Activated CD8-positive, alpha-beta memory T cell treated with anti-CD3 and anti-CD28 coated beads, Interleukin-2, amount 50 U/mL, for 48 hours (primary cell): Measurements from ENCODE around the gene CRTC2.
A peak's percentile ranks its signal among the peaks of the same experiment; 100 is the strongest.

Experiments
- DNase-seq: peaks from one replicate; pipeline ENCODE4 v3.0.0-alpha.2; 2020

The CRTC2 gene

DNA sequence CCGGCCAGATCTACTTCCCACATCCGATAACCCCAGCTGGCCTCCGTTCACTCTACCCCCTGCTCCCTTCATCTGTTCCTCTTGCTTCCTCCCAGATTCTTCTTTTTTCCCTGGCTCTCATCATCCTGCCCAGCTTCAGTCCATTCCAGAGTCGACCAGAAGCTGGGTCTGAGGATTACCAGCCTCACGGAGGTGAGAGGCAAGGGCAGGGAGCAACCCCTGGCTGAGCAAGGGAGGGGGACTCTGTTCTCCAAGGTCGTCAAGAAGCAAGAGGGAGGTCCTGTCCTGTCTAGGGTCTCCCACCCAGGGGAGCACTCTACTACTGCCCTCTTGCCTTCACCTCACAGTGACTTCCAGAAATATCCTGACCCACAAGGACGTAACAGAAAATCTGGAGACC lies 15.1 kb upstream of the CRTC2 start:
- DNase-seq = no peak

DNA sequence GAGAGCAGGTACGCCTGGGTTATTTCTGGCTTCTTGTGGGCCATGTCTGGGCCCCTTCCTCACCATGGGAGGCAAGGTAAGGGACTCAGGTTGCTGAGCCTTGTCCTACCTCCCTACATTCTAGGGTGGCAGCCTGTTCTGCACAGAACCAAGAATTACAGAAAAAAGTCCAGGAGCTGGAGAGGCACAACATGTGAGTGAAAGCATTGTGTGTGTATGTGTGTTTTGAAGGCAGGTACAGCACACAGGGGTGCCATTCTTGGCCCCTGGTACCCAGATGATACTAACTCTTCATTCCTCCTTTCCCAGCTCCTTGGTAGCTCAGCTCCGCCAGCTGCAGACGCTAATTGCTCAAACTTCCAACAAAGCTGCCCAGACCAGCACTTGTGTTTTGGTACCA lies 14.7 kb upstream of the CRTC2 start:
- DNase-seq = no peak

DNA sequence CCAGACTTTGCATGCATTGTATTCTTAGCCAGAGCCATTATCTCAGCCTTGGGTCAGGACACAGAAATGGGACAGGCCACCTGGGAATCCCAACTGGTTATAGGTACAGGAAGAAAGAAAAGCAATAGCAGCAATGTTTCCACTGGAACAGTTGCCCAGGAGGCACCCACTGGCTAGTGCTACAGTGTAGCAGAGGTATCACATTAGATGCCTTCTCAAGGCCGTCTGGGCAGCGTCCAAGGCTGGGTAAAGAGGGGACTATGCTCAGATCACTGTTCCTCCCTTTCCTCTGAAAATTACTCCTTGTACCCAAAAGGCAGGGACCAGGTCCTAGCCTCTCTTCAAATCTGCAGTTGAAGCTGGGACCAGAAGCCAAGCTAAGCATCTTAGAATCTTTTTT lies 11.9 kb upstream of the CRTC2 start:
- no peak for DNase-seq

DNA sequence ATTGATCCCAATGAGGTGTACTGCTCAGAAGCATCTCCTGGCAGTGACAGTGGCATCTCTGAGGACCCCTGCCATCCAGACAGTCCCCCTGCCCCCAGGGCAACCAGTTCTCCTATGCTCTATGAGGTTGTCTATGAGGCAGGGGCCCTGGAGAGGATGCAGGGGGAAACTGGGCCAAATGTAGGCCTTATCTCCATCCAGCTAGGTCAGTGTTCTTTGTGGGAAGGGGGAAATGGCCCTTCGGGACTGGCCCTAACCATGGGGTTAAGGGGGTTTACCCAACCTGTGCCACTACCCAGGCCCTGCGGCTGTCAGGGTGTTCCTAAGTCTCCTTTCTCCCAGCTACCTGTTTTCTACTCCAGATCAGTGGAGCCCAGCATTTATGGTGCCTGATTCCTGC lies 10.6 kb upstream of the CRTC2 start:
- no peak for DNase-seq

GRCh38 chr1:153968408-153968807 lies 10.0 kb upstream of the CRTC2 start:
- no peak for DNase-seq

DNA sequence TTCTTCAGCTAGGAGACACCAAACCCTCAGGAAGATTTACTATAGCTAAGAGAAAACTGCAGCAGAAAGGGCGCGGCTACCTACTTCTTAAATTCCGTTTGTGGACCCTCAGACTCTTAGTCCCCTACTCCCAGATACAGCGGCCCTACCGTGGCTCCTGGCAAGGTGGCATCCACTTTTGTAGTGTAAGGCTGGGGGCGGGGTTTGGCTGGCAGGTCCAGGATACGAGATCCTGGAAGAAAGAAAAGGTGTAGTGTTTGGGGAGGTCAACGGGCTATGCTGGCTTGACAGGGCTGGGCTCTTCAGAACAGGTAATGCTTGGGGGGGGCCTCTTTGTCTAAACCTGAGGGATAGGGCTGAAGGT lies 9.6 kb upstream of the CRTC2 start:
- no peak for DNase-seq

- DNase-seq = peak; percentile 86
Observed at GRCh38 chr1:153967107-153967999, 8.9 kb upstream of the CRTC2 start, which contains the start of gene CREB3L4. Gene CREB3L4 (plus strand): TSS chr1:153967902. CDS start chr1:153968526, 624 bp downstream.

DNA sequence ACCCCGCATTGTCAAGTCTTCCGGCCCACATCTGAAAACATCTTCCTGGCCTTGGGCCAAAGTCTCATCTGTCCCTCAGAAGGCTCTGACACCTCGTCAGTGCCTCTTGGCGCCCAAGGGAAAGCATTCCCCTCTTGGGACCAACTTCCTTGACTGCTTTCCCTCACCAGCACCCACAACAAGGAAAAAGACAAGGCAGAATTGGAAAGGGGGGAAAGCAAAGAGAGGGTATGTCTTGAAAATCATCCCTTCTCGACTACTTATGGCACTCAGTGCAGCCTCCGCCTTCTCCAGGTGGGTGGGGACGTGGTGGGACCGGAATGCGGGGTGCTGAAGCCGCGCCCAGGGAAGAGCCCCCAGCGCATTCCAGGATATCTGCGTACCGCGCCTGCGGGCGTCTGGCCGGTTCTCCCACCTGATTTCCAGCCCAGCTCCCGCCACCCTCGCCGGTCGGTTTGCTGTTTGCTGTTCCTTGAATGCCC lies 5.5 kb upstream of the CRTC2 start:
- no peak for DNase-seq

DNA sequence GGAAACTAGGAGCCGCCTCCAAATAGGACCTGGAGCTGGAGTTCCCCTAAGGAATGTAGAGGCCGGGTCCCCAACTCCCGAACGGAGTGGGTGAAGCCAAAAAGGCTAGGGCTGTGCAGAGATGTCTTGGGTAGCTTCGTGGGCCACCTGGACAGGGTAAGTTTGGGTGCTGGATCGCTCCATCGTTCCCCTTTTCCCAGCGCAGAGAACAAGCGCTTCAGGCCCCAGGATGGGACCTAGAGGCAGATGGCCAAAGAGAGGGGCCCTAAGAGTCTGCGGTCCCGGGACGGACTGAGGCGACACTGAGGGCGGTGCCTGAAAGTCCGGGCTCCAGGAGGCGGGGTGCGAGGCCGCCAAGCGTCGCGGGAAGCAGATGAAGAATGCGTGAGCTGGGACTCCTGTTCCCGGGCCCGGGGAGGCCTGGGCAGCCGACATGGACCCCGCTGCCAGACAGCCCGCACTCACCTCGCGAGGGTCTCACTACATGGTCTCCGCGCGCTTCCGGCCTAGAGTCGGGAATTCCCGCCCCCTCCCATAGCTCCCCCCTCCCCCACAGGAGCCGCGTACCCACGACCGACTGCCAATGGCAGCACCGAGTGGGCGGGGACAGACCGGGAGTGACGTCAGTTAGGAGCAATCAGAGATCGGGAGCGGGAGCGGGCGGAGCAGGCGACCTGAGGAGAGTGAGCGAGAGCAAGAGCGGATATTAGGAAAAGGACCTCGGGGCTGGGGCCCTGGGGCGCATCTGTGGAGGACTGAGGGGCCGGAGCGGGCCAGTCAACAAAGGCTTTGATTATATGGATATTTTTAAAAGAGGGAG lies 4.8 kb upstream of the CRTC2 start, which contains the start of gene SLC39A1:
Gene SLC39A1, minus strand, starts transcription at position 508 of the 820 bp plus-strand sequence. CDS start 822 bp downstream, outside the sequence.
- DNase-seq = peak; percentile 95

DNA sequence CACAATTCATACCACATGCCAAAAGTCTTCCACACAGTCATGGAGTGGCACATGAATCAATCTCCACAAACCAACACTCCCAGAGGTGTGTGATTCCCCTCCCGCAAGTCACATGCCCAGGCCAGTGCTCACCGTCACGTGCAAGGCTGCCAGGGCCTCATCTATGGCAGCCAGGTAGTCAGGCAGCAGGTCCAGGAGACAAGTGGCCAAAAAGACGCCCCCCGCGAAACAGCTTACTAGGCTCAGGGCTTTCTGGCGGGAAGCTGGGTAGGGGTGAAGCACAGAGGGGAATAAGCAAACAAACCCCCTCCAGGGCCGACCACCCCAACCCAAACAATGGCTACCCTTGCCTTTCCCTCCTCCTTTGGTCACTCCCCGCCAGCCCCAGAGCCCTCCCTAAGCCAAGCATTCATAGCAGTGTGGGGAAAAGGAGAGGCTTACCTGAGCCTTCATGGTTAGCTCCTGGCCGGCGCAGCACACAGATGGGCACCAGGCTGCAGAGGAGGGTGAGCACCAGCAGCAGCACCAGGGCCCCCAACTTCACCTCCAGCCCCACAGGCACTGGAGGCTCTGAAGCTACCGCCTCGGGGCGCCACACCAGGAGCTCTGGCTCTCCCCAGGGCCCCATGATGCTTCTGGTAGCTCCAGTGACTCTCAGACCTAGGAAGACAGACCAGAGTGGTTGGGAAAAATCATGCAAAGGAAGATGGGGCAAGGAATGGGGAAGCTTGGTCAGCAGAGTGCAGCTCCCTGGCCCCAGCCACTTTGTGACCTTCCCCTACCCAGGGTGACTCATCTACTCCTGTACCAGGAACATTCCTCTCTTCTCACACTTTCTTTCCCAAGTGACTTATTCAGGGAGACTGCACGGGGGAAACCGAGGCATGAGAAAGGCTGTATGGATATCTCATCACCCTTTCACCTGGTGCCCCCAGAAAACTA lies 3.9 kb upstream of the CRTC2 start:
- DNase-seq = no peak

DNA sequence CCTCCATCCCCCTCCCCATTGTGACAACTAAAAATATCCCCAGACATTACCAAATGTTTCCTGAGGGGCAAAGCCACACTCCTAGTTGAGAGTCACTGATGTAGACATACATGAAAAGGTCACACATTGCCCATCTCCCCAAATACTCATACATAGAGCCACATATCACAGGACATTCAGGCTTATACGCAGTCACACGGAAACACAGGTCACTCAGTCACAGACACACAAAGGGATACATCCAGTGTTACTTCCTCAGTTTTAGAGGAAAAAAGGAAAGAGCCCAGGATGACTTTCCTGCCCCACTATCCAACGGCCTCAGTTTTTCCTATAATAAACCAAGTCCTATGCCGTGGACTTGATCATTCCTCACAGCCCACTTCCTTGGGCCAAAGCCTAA lies 3.0 kb upstream of the CRTC2 start:
- no peak for DNase-seq

GRCh38 chr1:153960206-153960605 lies 1.8 kb upstream of the CRTC2 start:
- no peak for DNase-seq

GRCh38 chr1:153959454-153959853 lies 1.0 kb upstream of the CRTC2 start:
- DNase-seq = no peak

DNA sequence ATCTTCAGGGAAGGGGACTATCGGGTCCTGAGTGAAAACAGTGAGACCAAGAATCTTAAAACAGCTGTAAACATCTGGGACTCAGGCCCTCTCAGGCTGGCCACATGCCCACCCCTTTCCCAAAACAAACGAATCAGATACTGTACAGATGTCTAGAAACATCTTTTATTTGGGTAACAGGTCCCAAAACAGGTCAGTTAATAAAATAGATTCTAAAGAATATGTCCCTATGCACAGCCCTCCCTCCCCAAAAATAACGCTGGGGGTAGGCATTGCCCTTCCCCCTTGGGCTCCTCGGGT lies 499 bp upstream of the CRTC2 start:
- DNase-seq = no peak

- DNase-seq = peak; percentile 72
Observed at GRCh38 chr1:153957744-153958110, 685 bp downstream of the CRTC2 start.

- DNase-seq = no peak
Observed at GRCh38 chr1:153956997-153957715, 1.3 kb downstream of the CRTC2 start.

DNA sequence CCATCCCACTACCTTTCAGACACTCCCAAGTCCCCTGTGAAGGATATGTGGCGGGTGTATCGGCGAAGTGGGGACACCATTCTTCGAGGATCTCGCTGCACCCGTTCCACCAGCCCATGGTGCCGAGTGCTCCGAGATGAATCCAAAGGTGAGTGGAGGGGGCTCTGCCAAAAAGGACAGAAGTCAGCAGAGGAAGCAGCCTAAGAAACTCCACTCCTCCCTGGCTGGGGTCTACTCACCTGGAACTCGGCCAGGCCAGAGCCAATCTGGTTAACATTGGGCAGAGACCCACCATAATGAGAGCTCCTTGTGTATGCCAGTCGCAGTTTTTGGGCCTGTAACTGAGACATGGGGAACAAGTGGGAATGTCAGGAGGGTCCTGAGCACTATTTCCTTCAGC lies 3.6 kb downstream of the CRTC2 start:
- no peak for DNase-seq

DNA sequence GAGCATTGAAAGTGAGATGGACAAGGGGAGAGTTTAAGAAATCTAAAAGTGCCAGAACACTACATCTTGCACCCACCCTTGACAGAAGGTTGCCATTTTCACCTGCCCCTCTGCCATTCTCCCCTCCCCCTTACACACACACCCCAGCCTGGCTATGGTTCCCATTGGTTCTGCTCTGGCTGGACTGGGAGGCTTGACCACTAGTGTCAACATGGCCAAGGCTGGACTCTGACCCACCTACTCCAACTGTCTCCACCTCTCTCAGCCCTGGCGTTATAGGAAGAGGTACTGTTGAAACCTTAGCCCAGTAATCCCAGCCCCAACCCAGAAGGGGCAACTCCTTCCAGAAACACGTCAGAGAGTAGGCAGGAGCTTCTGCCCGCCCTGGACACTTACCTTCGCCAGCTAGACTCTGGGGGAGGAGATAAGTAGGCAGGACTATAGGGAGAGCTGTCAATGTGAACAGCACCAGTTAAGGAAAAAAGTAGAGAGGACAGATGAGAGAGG lies 4.5 kb downstream of the CRTC2 start:
- DNase-seq = no peak

DNA sequence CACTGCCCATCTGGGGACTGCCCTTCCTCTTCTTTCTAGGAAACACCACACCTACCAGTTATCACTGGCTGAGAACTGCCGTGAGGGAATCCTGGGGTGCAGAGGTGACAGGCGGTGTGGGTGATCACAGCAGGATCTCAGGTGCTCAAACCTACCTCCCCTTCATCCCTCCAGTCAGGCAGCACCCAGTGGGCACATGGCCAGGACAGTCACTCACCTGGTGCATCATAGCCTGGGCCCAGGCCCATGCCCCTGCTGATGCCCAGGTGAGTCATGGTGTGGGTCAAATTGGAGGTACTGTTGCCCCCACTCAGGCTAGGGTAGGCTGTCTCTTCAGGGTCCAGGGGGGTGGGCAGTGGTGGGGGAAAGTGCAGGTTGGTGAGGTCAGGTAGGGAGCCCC lies 6.6 kb downstream of the CRTC2 start:
- DNase-seq = no peak

GRCh38 chr1:153951183-153951582 lies 7.2 kb downstream of the CRTC2 start:
- DNase-seq = no peak

DNA sequence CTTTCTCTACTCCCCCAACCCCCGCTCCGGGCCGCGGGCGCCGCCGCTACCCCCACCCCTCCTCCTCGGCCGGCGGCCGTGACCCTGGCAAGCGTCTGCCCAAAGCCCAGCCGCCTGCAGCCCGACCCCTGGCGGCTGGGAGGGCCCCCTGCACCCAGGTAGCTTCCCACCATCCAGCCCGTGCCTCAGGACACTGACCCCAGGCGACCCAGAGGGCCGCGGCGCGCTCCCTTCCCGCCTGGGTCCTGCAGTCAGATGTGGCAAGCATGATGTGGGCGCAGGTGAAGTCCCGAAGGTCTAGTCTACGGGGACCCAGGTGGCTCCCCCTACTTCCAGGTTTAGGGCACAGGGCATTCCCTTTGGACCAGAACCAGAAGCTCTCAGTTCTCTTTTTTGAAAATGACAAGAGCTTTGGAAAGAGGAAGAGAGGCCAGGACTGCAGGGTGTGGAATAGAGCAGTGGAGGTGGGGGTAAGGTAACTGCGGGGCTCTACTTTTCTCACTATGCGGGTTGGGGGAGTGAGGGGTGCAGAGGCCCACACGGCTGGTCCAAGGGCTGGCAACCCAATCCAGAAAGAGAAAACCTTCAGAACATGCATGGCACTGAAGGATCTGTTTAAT lies 11.7 kb downstream of the CRTC2 start, which contains the start of gene DENND4B:
Gene DENND4B, minus strand, starts transcription at position 97 of the 620 bp plus-strand sequence. CDS start 2,344 bp downstream, outside the sequence.
- peak; percentile 88 for DNase-seq
